Stimulated activated naive CD8-positive, alpha-beta T cell treated with anti-CD3 and anti-CD28 coated beads, Interleukin-15, Interleukin-2, amounts not matched to agents 100 U/mL and 50 U/mL, for 24 hours (primary cell): ENCODE data around the gene PPP6R3.
"Not testable (repeated sequence)": the region's sequence is repeated elsewhere in the genome, so short reads cannot be mapped to it uniquely, and the experiment has no call there.

Experiments
- ATAC-seq: fragments of 150-1000 bp; cut with Tn5 transposase; one replicate; pipeline ENCODE4 v1.10.0; 2021
- DNase-seq: peaks from one replicate; pipeline ENCODE4 v3.0.0; 2021

PPP6R3 gene

DNA sequence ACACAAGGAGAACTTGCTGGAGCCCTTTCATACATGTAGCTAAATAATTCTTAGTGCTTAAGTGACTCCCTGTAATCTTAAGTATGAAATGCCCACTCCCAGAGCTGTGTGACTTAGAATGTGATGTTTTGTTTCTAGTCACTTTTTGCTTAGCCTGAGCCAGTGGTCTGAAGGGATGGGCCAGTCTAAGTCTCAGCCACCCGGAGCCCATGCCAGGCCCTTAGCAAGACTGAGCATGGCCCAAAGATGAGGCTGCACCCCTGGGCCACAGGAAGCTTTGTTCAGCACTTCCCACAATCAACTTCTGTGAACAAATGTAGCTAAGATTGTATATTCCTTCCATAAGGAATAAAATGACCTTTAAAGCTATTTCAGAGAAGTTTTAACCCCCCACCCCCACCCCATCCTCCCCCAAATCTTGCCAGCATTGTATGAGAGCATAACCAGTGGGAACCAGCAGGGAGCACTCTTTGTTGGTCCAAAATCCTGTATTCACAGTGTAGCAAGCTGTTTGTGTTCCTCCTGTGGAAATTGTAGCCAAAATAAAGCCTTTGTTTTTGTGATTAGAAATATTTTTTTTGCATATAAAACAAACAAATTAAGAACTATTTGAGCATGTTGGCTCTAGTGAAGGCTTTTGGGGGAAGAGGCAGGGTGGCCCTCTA is 150.0 kb downstream of the PPP6R3 start:
- ATAC-seq, result no peak

DNA sequence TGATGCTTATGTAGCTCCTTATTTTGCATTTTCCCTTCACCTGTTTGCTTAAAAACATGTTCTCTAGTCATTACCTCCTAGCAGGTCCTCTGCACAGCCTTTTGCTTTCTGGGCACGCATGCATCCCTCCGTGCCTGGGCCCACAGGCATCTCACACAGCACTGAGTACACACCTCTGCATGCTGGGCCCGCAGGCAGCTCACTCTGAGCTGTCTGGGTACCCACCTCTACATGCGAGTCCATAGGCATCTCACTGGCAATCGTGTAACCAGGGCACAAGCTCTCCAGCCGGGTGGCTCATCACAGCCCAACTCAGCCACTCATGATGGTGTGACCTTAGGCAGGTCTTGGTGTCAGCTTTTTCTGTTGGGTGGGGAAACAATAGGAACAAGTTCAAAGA is 155.1 kb downstream of the PPP6R3 start:
- no peak for ATAC-seq
- DNase-seq, result no peak

More for the DNA sequence above, 150.0 kb downstream of the PPP6R3 start:
- DNase-seq, result no peak

DNA sequence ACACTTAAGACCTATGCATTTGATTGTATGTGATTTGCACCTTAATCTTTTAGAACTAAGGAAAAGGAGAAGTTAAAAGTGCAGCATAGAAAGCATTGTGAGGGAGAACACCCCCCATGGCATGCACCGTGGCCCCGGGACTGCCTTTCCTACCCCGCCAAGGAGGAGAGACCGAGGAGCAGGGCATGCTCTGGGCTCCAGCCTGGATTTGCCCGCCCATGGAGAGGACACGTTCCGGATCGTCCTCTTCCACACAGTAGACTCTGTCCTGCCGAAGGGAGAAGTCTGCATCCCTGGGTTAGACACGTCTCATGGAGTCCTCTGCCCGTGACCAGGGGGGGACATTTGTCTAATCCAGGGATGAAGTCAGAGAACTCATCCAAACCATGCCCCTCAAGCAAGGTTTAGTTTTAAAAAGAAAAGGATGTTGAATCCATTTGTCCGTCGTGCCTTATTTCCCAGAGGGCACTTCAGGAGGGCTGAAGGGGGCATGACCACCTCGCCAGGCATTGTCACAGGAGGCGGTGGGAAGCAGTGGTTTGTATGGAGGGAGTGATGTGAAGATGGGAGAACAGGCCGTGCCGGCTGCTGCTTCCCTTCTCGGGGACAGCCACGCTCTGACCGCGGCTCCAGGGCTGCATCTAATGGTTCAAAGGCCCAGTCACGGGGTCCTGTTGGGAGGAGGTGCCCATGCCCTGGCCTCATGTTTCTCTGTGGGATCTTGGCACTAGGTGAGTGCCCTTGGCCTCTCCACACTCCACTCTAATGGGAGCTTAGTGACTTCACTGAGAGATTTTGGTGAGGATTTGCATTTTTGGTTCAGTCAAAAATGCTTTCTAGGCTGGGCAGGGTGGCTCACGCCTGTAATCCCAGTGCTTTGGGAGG is 157.6 kb downstream of the PPP6R3 start:
- ATAC-seq, result no peak

DNA sequence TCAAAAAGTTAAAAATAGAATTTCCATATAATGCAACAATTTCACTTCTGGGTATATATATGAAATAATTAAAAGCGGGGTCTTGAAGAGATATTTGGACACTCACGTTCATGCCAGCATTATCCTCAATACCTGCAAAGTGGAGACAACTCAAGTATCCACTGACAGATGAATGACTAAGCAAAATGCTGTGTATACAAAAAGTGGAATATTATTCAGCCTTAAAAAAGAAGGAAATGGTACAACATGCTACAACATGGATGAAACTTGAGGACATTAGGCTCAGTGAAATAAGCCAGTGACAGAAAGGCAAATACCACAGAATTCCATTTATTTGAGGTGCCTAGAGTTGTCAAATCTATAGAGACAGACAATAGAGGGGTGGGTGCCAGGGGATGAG is 161.3 kb downstream of the PPP6R3 start:
- no peak for DNase-seq
- no peak for ATAC-seq

More for the DNA sequence above, 157.6 kb downstream of the PPP6R3 start:
- no peak for DNase-seq

DNA sequence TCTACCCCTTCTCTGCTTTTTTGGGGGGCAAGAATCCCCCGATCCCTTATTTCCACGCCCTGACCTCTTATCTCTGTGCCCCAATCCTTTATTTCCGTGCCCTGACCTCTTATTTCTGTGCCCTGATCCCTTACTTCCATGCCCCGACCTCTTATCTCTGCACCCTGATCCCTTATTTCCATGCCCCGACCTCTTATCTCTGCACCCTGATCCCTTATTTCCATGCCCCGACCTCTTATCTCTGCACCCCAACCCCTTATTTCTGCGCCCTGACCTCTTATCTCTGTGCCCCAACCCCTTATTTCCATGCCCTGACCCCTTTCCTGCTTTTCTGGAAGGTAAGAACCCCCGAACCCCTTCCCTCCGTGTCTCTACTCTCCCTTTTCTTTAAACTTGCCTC is 163.2 kb downstream of the PPP6R3 start:
- ATAC-seq, DNase-seq: not testable (repeated sequence)

DNA sequence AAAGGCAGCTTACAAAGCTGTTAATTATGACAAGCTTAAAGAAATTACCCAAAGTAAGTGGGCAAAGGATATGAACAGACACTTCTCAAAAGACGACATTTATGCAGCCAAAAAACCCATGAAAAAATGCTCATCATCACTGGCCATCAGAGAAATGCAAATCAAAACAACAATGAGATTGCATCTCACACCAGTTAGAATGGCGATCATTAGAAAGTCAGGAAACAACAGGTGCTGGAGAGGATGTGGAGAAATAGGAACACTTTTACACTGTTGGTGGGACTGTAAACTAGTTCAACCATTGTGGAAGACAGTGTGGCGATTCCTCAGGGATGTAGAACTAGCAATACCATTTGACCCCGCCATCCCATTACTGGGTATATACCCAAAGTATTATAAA is 164.5 kb downstream of the PPP6R3 start:
- not testable (repeated sequence) for DNase-seq, ATAC-seq

DNA sequence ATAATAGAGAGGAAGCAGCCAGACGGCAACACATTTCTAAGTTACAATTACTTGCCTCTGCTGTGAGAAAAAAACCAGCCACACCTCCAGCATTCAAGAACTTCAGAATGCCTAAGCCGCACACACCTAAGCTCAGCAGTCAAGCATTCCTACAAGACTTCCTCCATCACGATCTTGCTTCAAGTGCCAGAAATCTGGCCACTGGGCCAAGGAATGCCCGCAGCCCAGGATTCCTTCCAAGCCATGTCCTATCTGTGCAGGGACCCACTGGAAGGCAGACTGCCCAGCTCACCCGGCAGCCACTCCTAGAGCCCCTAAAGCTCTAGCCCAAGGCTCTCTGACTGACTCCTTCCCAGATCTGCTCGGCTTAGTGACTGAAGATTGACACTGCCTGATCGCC is 165.7 kb downstream of the PPP6R3 start:
- DNase-seq, ATAC-seq: not testable (repeated sequence)

DNA sequence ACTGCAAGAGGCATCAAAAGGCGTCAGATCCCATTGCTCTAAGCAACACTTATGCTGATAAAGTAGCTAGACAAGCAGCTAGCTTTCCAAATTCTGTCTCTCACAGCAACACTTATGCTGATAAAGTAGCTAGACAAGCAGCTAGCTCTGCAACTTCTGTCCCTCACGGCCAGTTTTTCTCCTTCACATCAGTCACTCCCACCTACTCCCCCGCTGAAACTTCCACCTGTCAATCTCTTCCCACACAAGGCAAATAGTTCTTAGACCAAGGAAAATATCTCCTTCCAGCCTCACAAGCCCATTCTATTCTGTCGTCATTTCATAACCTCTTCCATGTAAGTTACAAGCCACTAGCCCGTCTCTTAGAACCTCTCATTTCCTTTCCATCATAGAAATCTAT is 168.3 kb downstream of the PPP6R3 start:
- ATAC-seq, result not testable (repeated sequence)

DNA sequence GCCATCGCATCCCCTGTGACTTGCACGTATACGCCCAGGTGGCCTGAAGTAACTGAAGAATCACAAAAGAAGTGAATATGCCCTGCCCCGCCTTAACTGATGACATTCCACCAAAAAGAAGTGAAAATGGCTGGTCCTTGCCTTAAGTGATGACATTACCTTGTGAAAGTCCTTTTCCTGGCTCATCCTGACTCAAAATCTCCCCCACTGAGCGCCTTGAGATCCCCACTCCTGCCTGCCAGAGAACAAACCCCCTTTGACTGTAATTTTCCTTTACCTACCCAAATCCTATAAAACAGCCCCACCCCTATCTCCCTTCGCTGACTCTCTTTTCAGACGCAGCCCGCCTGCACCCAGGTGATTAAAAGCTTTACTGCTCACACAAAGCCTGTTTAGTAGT is 171.8 kb downstream of the PPP6R3 start:
- not testable (repeated sequence) for ATAC-seq

More for the DNA sequence above, 168.3 kb downstream of the PPP6R3 start:
- not testable (repeated sequence) for DNase-seq

DNA sequence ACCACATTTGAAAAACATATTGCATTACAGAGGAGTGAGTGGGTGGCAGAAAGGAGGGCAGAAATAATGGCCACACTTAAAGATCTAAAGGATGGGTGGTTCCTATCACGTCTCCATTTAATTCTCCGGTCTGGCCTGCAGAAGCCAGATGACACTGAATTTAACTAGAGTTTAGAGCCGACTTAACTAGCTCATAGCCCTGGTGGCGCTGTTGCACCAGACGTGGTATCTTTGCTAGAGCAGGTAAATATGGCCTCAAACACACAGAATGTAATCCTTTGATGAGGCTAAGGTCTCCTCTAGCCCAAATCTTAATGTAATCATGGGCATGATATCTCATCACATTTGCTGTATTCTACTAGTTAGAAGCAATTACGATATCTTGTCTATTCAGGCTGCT is 172.2 kb downstream of the PPP6R3 start:
- DNase-seq (peak; percentile 47), ATAC-seq (no peak)

More for the DNA sequence above, 171.8 kb downstream of the PPP6R3 start:
- DNase-seq, result not testable (repeated sequence)

DNA sequence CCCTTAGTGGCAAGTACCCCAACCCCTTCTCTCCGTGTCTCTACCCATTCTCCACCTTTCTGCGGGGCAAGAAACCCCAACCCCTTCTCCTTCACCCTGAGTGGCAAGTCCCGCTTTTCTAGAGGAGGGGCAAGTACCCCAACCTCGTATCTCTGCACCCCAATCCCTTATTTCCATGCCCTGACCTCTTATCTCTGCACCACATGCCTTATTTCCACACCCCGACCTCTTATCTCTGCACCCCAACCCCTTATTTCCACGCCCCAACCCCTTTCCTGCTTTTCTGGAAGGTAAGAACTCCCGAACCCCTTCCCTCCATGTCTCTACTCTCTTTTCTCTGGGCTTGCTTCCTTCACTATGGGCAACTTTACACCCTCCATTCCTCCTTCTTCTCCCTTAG is 174.1 kb downstream of the PPP6R3 start:
- not testable (repeated sequence) for ATAC-seq, DNase-seq

DNA sequence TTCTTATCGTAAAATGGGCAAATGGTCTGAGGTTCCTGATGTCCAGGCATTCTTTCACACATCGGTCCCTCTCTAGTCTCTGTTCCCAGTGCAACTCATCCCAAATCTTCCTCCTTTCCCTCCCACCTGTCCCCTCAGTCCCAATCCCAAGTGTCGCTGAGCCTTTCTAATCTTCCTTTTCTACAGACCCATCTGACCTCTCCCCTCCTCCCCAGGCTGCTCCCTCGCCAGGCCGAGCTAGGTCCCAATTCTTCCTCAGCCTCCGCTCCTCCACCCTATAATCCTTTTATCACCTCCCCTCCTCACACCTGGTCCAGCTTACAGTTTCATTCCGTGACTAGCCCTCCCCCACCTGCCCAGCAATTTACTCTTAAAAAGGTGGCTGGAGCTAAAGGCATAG is 174.6 kb downstream of the PPP6R3 start:
- not testable (repeated sequence) for DNase-seq, ATAC-seq

DNA sequence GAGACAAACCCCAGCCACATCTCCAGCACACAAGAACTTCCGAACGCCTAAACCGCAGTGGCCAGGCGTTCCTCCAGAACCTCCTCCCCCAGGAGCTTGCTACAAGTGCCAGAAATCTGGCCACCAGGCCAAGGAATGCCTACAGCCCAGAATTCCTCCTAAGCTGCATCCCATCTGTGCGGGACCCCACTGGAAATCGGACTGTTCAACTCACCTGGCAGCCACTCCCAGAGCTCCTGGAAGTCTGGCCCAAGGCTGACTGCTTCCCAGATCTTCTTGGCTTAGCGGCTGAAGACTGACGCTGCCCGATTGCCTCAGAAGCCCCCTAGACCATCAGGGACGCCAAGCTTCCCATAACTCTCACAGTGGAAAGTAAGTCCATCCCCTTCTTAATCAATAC is 175.3 kb downstream of the PPP6R3 start:
- DNase-seq, ATAC-seq: not testable (repeated sequence)

DNA sequence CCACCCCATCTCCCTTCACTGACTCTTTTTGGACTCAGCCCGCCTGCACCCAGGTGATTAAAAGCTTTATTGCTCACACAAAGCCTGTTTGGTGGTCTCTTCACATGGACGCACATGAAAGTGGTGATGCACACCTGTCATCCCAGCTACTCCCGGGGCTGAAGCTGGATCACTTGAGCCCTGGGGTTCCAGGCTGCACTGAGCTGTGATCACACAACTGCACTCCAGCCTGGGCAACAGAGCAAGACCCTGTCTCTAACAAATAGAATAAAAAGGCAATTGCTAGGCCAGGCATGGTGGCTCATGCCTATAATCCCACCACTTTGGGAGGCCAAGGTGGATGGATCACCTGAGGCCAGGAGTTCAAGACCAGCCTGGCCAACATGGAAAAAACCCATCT is 178.8 kb downstream of the PPP6R3 start:
- ATAC-seq, result not testable (repeated sequence)

DNA sequence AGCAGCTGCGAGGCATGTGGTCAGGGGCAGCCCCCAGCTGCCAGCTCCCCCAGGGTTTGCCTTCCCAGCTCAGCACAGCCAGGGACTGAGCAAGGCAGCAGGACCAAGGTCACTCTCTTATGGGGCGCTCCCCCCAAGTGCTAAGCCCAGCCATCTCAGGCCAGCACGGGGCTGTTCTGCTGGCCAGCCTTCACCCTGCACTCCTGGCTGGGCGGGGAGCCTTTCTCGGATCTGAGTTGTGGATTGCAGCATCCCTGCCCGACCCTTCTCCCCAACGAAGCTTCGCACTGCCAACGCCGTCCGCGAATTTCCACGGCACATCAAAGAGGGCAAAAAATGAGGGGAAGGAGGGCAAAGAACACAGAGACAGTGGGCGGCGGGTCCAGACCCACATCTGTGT is 181.3 kb downstream of the PPP6R3 start:
- no peak for ATAC-seq

More for the DNA sequence above, 178.8 kb downstream of the PPP6R3 start:
- DNase-seq, result not testable (repeated sequence)

DNA sequence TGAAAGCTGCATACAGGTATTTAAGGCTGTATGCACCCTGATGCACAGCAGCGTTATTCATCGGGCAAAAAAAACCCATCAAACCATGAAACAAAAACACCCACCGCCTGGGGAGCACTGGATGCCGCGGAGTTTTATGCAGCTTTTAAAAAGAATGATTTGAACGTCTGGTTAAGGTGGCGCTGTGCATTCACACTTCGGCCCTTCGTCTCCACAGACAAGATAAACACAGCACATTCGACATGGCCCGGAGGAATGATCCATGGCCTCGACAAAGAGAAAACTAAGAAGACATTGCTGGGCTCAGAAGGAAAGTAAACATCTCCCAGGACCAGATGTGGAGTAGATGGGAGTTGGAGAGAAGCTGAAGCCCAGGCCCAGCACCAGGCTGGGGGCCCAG is 183.0 kb downstream of the PPP6R3 start:
- DNase-seq (no peak), ATAC-seq (no peak)

More for the DNA sequence above, 181.3 kb downstream of the PPP6R3 start:
- no peak for DNase-seq

DNA sequence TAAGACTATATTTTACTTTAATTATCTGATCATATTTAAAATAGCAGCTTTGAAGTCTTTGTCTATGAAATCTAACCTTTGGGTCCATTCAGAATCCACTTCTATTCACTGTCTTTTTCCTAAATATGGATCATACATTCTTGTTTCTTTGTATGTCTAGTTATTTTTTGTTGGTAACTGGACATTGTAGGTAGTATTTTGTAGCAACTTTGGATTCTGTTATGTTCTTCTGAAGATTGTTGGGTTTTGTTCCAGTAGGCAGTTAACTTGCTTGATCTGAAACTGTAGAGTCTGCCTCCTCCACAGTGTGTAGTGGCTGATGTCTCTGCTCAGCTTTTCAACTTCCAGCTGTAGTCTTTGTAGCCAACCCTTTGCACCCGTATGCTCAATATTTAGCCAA is 186.3 kb downstream of the PPP6R3 start:
- no peak for DNase-seq
- no peak for ATAC-seq

DNA sequence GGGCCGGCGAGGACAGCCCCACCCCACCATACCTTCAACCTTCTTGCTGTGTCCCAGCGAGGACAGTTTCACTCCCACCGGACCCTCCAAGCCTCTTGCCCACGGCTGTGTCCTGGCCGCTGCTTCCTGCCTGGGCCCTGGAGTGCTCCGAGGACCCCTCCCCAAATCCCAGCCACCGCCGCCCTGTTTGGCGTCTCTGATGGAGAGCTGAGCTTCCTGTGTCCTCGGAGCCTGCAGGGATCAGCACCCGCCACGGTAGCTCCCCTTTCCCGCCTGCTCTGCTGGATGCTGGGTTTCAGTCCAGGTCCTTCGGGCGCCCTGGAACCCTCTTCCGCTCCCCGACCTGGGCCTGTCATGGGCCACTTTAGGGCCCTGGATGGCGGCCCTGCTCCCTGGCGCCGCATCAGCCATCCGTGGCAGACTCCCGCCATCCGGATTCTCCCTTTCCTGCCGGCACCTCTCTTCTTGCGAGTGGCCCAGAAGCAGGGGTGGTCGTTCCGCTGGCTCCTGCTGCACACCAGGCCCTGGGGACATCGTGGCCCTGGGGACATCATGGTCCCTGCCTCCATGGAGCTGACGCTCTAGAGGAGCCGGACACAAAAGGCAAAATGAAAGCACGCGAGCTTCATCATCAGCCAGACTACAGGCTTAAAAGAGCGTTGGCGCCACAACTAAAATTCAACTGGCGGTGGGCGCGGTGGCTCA is 189.5 kb downstream of the PPP6R3 start:
- ATAC-seq (no peak), DNase-seq (no peak)

DNA sequence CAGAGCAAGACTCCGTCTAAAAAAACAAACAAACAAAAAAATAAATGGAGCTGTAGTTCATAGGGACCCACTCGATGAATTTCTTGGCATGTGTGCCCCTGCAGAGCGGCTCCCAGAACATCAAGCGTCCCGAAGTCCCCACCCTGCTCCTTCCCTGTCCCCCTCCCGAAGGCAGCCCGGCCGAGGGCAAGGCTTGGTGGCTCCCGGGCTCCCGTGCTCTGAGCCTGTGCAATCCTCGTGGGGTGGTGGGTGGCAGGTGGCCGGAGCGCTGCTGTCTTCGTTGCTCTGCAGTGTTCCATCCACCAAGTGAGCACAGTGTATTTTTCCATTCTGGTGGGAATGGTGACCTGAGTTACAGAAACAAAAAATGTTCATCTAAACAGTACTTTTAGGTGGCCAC is 190.2 kb downstream of the PPP6R3 start:
- ATAC-seq (no peak), DNase-seq (no peak)

DNA sequence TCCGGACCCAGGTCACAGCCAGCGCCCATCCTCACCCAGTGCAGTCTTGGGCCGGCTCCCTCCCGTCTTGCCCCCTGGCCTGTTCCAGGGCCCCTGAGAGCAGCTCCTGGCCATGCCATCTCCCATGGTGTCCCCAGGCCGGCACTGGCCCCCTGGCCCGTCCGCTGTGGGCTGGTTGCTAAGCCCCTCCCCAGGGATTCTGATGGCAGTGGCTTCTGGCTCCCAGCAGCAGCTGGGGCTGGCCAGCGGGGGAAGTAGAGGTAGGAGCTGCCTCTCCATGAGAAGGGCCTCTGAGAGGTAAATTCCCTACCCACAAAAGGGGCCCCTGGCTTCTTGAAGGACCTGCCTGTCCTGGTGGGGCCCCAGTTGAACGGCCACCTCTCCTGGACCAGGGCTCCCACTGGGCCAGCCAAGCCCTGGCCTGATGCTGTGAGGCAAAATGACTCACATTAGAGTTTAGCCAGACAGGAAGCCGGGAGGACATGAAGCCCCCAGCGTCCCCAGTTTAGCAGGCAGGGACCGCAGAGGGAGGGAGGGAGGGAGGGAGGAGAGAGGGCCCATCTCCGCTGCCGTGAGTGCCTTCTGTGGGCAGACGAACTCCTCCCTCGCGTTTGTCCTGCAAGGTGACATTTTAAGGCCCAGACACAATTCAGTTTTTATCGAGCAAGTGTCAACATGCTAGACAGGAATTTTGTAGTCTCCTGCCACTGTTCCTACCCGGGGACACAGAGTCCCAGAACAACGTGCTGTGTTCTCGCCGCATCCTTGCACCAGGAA is 190.8 kb downstream of the PPP6R3 start:
- DNase-seq (no peak), ATAC-seq (no peak)

DNA sequence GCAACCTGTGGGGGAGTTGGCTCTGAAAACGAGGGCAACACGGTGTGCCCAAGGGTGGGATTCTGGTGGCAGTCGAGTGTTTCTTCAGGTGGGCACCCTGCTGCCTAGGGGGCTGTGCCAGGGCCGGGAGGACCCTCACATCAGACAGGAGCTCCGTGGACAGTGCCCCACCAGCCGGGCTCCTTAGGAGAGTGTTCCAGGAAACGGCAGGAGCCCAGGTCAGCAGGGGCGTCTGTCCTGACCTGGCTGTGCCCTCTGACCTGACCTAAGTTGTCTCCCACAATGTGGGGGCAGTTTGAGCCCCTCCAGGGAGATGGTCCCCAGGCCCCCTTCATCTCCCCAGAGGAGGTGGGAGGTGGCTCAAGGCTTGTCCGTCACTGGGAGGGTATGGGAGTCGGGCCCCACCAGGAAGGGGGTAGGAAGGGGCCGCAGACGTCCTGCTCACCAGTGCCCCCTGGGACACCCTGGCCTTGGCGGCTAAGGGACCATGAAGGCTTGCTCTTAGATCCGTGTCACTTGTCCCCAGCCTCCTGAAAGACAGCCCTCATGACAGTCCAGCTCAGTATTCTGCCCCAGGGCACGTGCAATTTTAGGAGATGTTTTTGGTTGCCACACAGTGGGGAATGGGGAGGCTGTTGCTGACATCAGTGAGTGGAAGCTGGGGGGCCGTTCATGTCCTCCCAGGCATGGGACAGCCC is 191.6 kb downstream of the PPP6R3 start:
- DNase-seq (no peak), ATAC-seq (no peak)
